Measurements from ENCODE around the gene PBX1.

The PBX1 gene

GRCh38 chr1:164619006-164619784 is 60.2 kb downstream of the PBX1 start:
- DNase-seq = no peak

- DNase-seq = no peak
Measured at GRCh38 chr1:164622068-164622845, 63.3 kb downstream of the PBX1 start.

- no peak for DNase-seq
Measured at GRCh38 chr1:164623805-164624204, 64.8 kb downstream of the PBX1 start.

GRCh38 chr1:164624400-164624799 is 65.4 kb downstream of the PBX1 start:
- DNase-seq = no peak

GRCh38 chr1:164625004-164625617 is 66.1 kb downstream of the PBX1 start:
- no peak for DNase-seq

- DNase-seq = no peak
Measured at GRCh38 chr1:164628772-164629171, 69.8 kb downstream of the PBX1 start.

GRCh38 chr1:164629971-164630370 is 71.0 kb downstream of the PBX1 start:
- DNase-seq = no peak

- no peak for DNase-seq
Measured at GRCh38 chr1:164630626-164631396, 71.8 kb downstream of the PBX1 start.

- no peak for DNase-seq
Measured at GRCh38 chr1:164631751-164632150, 72.8 kb downstream of the PBX1 start.

GRCh38 chr1:164633997-164634396 is 75.0 kb downstream of the PBX1 start:
- DNase-seq = no peak

- DNase-seq = peak in 1 of 2 experiments; percentile 36
Measured at GRCh38 chr1:164635059-164635802, 76.2 kb downstream of the PBX1 start.

GRCh38 chr1:164635803-164636731 is 77.1 kb downstream of the PBX1 start:
- no peak for DNase-seq

- no peak for DNase-seq
Measured at GRCh38 chr1:164636757-164637156, 77.8 kb downstream of the PBX1 start.

GRCh38 chr1:164637461-164638375 is 78.7 kb downstream of the PBX1 start:
- DNase-seq = no peak

GRCh38 chr1:164638492-164639202 is 79.7 kb downstream of the PBX1 start:
- no peak for DNase-seq

GRCh38 chr1:164640686-164641352 is 81.8 kb downstream of the PBX1 start:
- DNase-seq = no peak

- DNase-seq = no peak
Measured at GRCh38 chr1:164641353-164641730, 82.4 kb downstream of the PBX1 start.

GRCh38 chr1:164643018-164643417 is 84.0 kb downstream of the PBX1 start:
- no peak for DNase-seq

GRCh38 chr1:164644268-164644667 is 85.3 kb downstream of the PBX1 start:
- DNase-seq = no peak
